Pancreas (tissue), 10 donors: ENCODE data around the gene SP6. TPM values are rescaled to one million over a fixed set of nuclear protein-coding genes. Genes with fewer than 3 reads are reported as not detected.

Experiments
- ATAC-seq, 4 donors: fragments of 200-7000 bp; cut with Tn5 transposase; one replicate each; pipeline versions ENCODE4 v1.8.0 to v1.9.1; 2020; ENCODE audit warnings: mild to moderate bottlenecking in 4 of 4, moderate library complexity in 4 of 4
- DNase-seq, 6 donors: peaks; one replicate each; pipeline ENCODE4 v3.0.0-alpha.2; 2020
- FAIRE-seq: peaks from 2 replicates; lab custom pipeline; 2012; peaks lifted over from hg19 to GRCh38; lab: Jason Lieb, UNC
- H3K27ac ChIP-seq, 4 donors: fragments of 200-600 bp; sonication (generic); 1 replicate in 3 of 4; 2 replicates in 1 of 4; pipeline versions ENCODE4 v1.5.0 to v1.8.0; 2020
- H3K27me3 ChIP-seq, 4 donors: fragments of 200-600 bp; one replicate each; pipeline ENCODE4 v1.8.0; 2021
- H3K36me3 ChIP-seq, 3 donors: fragments of 200-600 bp; sonication (generic) in 1 of 3; one replicate each; pipeline versions ENCODE4 v1.5.0 to v1.8.0; 2020 to 2021
- H3K4me1 ChIP-seq, 3 donors: fragments of 200-600 bp; one replicate each; pipeline ENCODE4 v1.8.0; 2021
- H3K4me3 ChIP-seq, 4 donors: fragments of 200-600 bp; sonication (generic) in 2 of 4; one replicate each; pipeline versions ENCODE4 v1.5.0 to v1.8.0; 2020 to 2021
- H3K9me3 ChIP-seq, 4 donors: fragments of 200-600 bp; one replicate each; pipeline ENCODE4 v1.8.0; 2021
- CTCF ChIP-seq, 4 donors: fragments of 200-600 bp; sonication (generic) in 3 of 4; IDR thresholded peaks; one replicate each; pipeline versions ENCODE4 v1.5.0 to v1.8.0; 2021; ENCODE audit warnings: antibody characterized with exemption in 4 of 4
- WGBS, 2 donors: extraction: QIAGEN DNeasy Blood & Tissue Kit; methylation state at CpG; one replicate each; pipeline ENCODE4 v1.1.7; 2013; 5-methylcytosine and 5-hydroxymethylcytosine counted together
- intact Hi-C, 3 donors: fragments of 100-400 bp; cut with DNase I; formaldehyde crosslinking; loops; one replicate each; pipeline versions ENCODE4 v1.11.1 to v1.14.2; 2022
- polyA plus RNA-seq, 2 donors: library from polyadenylated mRNA; stranded (reverse); fragments of 200-250 nt; gene quantifications; one replicate each; pipeline ENCODE4 v1.2.3, GENCODE V29; 2013
- total RNA-seq, 6 donors: library from RNA; stranded (reverse); fragmentation: NEBNext Ultra II Directional in 4 of 6; extraction: Animal tissue kit (Norgen Biotek cat#: 25700) in 4 of 6; gene quantifications; one replicate each; pipeline versions ENCODE4 v1.2.1 to v1.2.4, GENCODE V29; 2021 to 2023
- donor health status: healthy with polysubstance abuse.
- donor health status: DM: no; HTN: no; CAD: no; lungs with moderate emphysema.
- donor health status: DM: no; HTN: no; CAD: no.
- donor health status: control.
- donor health status: control.
- donor health status: Bipolar disorder and iron deficiency.
- donor health status: DM: yes; HTN: yes; CAD: no.
- donor health status: DM: no; HTN: no; CAD: no.
- donor health status: DM: no; HTN: no; CAD: no.
- donor health status: DM: yes; HTN: yes; CAD: no.

The SP6 gene
- total and polyA plus RNA-seq, 8 donors = 0.12 to 0.56 (median 0.22) TPM

- Histone ChIP-seq H3K36me3 (peaks cover 0 to 47% (median 19%) of the 10 kb centered on the region in 3 donors), H3K27ac (no peak overlapping the region), H3K4me1 (peaks cover 0 to 14% (median 4%) of the 10 kb centered on the region in 3 donors), H3K4me3 (no peak overlapping the region), H3K27me3 (no peaks in the 10 kb centered on the region), H3K9me3 (no peaks in the 10 kb centered on the region)
- no peak for TF ChIP-seq CTCF (IDR thresholded peaks at IDR 0.05)
- no peak for ATAC-seq
- peak in 1 of 6 donors; percentile 14 for DNase-seq
- FAIRE-seq = no peak
- intact Hi-C loops = no loop called here
- 80 to 85% methylated on average over 10 of the region's 10 CpGs for WGBS, 2 donors
Measured at GRCh38 chr17:47819475-47819874, 31.5 kb downstream of the SP6 start.

GRCh38 chr17:47818002-47818695 lies 32.8 kb downstream of the SP6 start:
- WGBS, 2 donors = 87 to 93% methylated on average over 10 to 11 of the region's 11 CpGs
- ATAC-seq (no peak), FAIRE-seq (no peak), DNase-seq (peak in 2 of 6 donors; percentile 8 to 27)
- no peak for TF ChIP-seq CTCF (IDR thresholded peaks at IDR 0.05)
- Histone ChIP-seq H3K9me3 (no peaks in the 10 kb centered on the region), H3K4me3 (no peak overlapping the region), H3K27ac (no peak overlapping the region), H3K36me3 (peaks cover 0 to 39% (median 14%) of the 10 kb centered on the region in 3 donors), H3K27me3 (no peaks in the 10 kb centered on the region), H3K4me1 (peaks cover 0 to 14% (median 4%) of the 10 kb centered on the region in 3 donors)
- intact Hi-C loops = no loop called here

- Histone ChIP-seq H3K4me1 (peaks cover 1 to 13% (median 5%) of the 10 kb centered on the region in 3 donors), H3K36me3 (peaks cover 0 to 39% (median 14%) of the 10 kb centered on the region in 3 donors), H3K27ac (no peak overlapping the region), H3K4me3 (no peak overlapping the region), H3K27me3 (no peaks in the 10 kb centered on the region), H3K9me3 (no peaks in the 10 kb centered on the region)
- ATAC-seq (no peak), DNase-seq (peak in 2 of 6 donors; percentile 23 to 28), FAIRE-seq (no peak)
- WGBS, 2 donors = 95 to 97% methylated on average over 10 of the region's 10 CpGs
- no peak for TF ChIP-seq CTCF (IDR thresholded peaks at IDR 0.05)
- intact Hi-C loops = no loop called here
Measured at GRCh38 chr17:47816947-47817346, 34.0 kb downstream of the SP6 start.

- Histone ChIP-seq H3K4me3 (no peak overlapping the region), H3K9me3 (no peaks in the 10 kb centered on the region), H3K27me3 (no peaks in the 10 kb centered on the region), H3K4me1 (peaks cover 6 to 20% (median 11%) of the 10 kb centered on the region in 3 donors), H3K36me3 (peaks cover 0 to 39% (median 14%) of the 10 kb centered on the region in 3 donors), H3K27ac (no peak overlapping the region)
- ATAC-seq (no peak), DNase-seq (peak in 5 of 6 donors; percentile 9 to 74 (median 34)), FAIRE-seq (no peak)
- intact Hi-C loops = no loop called here
- TF ChIP-seq CTCF (IDR thresholded peaks at IDR 0.05) = no peak
- 95% methylated on average over 21 of the region's 21 CpGs for WGBS, 2 donors
Measured at GRCh38 chr17:47816111-47816735, 34.7 kb downstream of the SP6 start.
